GM19324 (cell line): ENCODE data around the gene LRRC74B.
"Not testable (repeated sequence)": the region's sequence is repeated elsewhere in the genome, so short reads cannot be mapped to it uniquely, and the experiment has no call there.

Experiments used
- ATAC-seq: cut with Tn5 transposase; IDR thresholded peaks from one replicate; pipeline ENCODE4 v1.9.1; 2021; ENCODE audit warnings: mild to moderate bottlenecking, moderate library complexity; ENCODE audit not compliant: unreplicated experiment, low FRiP score

Gene LRRC74B, protein sequence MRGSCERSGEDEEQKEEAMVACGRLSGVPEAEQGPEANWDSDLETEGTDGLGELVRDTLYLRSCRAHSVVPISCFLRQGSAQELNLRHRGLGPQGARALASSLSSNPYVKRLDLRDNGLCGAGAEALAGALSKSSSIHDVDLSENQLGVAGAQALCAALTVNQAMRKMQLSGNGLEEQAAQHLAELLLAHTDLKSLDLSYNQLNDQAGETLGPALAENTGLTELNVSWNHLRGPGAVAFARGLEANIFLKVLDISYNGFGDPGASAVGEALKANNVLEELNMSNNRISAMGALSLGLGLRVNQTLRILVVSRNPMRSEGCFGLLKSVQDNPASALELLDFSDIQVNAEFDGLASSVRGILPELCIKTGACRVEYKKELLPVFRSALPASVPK

GRCh38 chr22:21045585-21046294, at the start of gene LRRC74B:
TSS of gene LRRC74B (plus strand) at chr22:21045946. CDS start at chr22:21045987, 41 bp downstream.
- ATAC-seq, result peak; percentile 76

- ATAC-seq, result no peak
These were observed 49.7 kb upstream of the LRRC74B start for GRCh38 chr22:20996031-20996410.

DNA sequence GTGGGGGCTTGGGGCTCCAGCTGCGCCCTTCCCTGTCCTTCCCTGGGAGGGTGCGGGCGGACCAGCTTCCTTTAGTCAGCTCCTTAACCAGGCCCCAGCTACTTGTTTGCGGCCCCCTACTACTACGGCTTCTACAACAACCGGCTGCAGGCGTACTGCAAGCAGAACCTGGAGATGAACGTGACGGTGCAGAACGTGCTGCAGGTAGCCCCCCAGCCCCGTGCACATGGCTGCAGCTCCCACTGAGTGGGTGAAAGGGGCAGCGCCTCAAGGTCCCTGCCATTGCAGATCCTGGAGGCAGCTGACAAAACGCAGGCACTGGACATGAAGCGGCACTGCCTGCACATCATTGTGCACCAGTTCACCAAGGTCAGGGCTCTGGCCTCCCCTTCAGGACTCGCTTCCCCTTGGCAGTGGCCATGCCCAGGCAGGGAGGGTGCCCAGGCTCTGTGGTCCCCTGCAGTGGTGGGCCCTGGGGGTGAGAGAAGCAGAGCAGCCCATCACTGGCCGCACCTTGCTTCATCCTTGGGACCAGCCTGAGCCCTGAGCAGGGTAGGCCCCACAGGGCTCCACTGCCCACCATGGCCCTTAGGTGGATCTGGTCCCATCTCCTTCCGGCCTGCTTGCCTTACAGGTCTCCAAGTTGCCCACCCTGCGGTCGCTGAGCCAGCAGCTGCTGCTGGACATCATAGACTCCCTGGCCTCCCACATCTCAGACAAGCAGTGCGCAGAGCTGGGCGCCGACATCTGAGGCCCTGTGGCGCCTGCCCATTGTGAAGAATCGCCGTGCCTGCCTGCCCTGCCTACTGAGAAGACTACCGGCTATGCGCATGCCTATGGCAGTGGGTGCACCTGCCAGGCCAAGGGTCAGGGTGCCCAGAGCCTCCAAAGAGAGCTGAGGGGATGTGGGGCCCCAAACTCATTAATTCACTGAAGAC, 48.9 kb upstream of the LRRC74B start:
- ATAC-seq, result no peak

GRCh38 chr22:20997536-20998257, 48.0 kb upstream of the LRRC74B start:
- no peak for ATAC-seq

DNA sequence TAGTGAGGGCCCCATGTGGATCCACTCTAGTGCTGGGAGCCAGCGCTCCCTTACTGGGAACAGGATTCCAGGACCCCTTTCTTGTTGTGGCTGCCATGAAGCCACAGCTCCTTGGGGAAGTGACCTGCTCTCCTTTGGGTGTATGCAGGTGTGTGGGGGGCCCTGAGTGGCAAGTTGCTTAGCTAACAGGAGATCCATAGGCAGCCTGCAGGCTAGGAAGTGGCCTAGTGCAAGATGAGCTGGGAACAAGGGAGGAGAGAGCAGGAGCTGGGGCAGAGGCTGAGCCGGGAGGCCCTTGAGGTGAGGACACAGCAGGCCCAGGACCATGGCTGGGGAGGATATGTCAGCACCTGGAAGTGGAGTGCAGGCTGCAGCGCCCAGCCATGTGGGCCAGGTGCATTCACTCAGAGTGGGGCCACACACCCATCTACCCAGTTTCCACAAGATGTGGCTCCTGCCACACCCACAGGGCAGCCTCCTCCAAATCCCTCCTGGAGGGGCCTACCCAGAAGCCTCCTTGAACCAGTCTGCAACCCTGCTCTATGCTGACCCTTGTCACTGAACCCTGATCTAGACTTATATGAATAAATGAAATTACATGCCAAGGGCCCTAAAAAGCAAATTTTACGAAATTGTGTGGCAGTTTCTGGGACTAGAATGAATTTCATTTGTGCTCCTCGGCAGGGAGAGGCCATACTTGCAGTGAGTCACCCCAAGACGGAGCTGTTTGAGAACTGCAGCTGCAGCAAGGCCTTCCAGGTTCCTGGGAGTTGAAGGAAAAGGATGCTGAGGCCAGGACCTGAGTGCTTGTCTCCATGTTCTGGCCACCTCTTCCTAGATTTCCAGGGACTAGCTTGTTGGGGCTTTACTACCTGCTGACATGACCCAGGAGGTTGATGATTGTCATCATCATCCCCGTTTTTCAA, 47.1 kb upstream of the LRRC74B start:
- no peak for ATAC-seq

- no peak for ATAC-seq
These were observed 46.2 kb upstream of the LRRC74B start for GRCh38 chr22:20999350-21000206.

GRCh38 chr22:21000207-21000986, 45.3 kb upstream of the LRRC74B start:
- no peak for ATAC-seq

DNA sequence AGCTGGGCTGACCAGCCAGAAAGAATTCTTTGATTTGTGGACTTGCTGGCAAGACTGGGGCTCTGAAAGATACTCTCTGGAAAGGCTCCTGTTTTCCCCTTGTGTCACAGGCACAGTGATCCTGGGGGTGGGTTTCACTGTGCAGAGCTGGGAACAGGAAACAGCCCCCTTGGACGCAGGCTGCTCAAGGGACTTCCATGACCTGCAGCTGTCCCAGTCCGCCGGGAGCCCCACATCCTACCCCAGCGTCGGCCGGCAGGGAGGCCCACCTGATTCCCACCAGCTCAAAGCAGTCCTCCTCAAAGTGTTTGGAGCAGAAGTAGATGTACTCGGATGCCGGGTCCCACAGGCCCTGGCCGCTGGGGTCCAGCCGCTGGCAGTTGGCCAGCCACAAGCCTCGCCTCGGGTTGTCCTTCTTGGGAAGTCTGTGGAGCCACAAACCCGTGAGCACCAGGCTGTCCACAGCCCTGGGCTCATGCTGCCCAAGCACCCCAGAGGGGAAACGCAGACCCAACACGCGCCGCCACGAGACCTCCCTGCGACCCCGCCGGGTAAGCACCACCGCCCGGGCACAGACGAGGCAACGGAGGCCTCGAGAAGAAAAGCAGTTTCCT, 44.7 kb upstream of the LRRC74B start:
- ATAC-seq, result no peak

DNA sequence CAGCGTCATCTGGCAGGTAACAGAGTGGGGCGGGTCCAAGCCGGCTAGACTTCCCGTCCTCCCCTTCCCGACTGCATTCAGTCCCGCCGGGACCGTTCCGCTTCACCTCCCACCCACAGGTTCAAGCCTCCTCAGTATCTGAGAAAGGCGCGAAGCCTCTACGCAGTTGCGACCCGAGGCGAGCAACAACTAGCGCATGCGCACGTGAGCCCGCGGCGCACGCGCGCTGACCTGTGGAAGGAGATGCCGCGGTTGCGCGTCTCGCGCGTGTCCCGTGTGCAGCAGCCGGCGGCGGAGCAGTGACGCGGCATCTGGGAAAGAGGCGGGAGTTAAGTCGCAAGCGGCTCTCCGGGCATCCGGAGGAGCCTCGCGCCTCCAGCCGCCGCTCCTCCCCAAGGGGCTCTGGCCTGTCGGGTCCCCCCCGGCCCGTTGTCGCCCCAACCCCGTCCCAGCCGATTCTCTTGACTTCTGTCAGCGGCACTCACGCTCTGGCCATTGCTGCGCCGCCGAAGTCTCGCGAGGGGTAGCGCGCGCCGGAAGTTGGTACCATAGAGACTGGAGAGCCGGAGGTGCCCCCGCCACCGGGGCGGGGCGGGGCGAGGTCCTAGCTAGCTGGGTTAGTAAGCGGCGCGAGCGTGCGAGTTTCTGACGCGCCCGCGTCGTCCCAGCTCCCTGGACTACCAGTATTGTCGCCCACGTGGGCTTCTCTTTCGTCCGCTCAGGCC, 44.0 kb upstream of the LRRC74B start, which contains the start of gene THAP7:
THAP7 (minus strand) TSS at position 518 of the 725 bp plus-strand sequence; CDS start at position 311, 207 bp downstream.
- peak; percentile 88 for ATAC-seq

GRCh38 chr22:21003782-21004181, 42.0 kb upstream of the LRRC74B start:
- ATAC-seq, result no peak

DNA sequence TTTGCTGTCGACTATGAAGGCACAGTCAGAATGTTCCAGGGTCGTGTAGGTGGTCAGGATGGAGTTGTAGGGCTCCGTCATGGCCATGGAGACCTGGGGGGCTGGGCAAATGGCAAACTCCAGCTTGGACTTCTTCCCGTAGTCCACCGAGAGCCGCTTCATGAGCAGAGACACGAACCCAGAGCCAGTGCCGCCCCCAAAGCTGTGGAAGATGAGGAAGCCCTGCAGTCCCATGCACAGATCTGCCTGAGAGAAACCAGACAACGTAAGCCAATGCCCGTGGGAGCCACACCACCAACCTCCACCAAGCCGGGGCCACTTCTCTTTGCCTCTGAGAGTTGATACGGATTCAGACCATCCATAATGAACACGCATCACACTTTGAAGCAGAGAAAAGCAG, 36.5 kb upstream of the LRRC74B start:
- ATAC-seq, result not testable (repeated sequence)

DNA sequence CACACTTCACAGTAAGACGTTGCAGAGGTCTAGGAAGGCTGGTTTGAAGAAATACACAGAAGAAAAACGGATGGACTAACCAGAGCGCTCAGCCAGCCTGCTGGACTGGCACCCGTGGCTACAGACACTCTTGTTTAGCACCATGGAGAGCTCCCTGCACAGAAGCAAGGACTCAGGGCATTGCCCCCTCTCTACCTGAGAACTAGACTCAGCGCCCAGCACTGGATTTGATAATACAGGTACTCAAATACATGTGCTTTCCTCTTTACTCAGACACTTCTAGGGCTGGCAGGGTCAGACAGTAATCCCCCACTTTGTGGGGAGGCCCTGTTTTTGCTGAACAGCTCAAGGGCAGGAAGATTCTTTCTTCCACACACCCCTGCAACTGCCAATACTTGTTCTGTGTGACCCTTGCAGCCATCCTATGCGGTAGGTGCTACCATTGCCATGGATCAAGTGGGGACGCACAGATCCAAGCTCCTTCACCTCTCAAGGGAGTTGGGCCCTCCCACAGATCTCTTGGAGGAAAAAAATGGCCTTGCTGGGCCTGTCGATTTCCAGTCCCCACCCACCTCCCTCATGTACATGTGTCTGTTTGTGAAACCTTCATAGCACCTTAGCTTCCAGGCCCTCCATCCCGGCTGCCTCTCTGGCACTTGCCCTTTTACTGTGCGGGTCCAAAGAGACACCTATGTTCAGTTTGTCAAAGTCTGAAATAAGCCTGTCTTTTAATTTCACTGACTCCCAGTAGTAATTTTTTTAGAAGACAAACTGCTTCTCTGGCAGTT, 35.9 kb upstream of the LRRC74B start:
- no peak for ATAC-seq

DNA sequence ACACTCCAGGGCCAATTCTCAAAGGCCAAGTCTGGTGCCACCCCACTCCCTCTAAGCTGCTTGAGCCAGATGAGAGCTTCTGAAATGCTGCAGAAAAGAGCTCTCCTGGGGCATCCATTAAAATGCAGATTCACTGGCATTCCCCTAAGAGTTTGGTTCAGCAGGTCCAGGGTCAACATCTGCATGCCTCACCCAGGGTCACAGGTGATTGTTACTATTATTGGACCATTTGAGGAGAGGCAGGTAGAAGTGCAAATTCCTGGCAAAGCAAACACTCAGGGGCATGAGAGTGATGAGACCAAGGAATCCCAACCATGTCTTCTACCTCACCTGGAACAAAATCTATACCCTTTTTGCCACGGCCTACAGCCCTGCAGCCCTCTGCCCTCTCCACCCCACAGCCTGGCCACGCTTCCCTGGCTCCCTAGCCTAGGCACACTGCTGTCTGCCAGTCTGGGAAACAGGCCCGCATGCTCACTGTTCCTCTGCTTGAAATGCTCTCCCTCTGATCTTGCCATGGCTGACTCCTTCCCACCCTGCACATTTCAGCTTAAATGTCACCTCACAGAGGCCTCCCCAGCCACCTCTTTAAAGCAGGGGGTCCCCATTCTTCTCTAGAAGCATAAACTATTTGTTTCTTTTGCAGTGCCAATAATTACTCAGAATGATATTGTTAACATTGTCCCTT, 35.2 kb upstream of the LRRC74B start:
- ATAC-seq, result no peak

DNA sequence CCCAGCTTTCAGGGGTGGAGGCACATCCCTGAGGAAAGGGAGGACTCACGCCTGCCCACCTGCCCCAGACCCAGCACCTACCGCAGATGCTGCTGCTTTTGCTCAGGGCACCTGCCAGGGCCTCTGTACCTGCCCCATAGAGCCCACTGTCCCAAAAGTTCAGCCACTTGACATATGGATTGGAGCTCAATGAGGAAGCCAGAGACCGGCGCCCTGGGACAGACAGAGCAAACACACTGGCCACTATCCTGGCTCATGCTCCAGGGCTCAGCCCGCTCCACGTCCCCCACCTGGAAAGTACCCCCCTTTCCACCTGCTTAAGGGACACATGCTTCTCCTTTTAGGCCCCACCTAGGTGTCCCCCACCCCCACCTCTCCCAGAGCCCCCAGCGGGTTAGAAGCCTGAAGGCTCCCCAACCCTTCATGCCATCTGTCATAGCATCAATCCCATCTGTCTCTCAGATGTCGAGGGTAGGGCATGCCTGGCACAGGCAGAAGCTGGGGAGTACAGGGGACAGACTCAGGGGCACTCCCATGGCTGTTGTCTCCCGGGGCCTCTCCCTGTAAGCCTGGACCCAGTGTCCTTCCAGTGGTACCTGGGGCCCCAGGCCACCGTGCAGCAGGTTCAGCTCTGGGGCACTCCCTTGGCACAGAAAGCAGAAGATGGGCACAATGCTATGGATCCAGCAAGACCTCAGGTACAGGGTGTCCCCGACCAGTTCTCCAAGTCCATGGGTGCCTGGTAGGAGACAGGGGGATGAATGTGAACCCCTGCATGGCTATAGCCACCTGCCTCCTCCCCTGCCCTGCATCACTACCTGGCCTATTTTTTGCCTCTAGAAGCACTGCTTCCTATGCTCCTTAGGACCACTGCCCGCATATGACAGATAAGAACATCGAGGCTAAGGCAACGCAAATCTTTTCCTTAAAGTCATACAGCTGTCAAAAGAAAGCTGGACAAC, 33.0 kb upstream of the LRRC74B start:
- ATAC-seq, result no peak
